HG02571 (cell line): ENCODE results near the gene ARIH2.

Experiments used
- ATAC-seq: cut with Tn5 transposase; IDR thresholded peaks from one replicate; pipeline ENCODE4 v1.9.1; 2021; ENCODE audit warnings: mild to moderate bottlenecking, moderate library complexity; ENCODE audit not compliant: unreplicated experiment

The ARIH2 gene

DNA sequence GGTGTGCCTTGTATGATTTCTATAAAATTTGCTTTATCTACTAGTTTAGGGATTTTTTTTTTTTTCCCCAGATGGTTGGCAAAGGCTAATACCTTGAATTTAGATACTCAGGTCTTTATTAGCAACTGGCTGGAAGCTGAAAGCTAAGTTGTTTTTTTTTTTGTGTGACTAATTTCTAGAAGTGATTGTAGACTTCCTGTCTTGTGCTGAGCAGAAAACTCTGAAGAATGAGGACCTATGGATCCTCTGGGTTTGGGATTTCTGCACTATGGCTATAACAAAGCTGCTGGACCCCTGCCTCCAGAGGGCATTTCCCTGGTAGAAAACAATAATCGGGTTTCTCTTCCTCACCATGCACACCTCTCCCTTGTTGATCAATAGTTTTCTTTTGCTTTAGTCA lies 10.0 kb downstream of the ARIH2 start:
- ATAC-seq: no peak

DNA sequence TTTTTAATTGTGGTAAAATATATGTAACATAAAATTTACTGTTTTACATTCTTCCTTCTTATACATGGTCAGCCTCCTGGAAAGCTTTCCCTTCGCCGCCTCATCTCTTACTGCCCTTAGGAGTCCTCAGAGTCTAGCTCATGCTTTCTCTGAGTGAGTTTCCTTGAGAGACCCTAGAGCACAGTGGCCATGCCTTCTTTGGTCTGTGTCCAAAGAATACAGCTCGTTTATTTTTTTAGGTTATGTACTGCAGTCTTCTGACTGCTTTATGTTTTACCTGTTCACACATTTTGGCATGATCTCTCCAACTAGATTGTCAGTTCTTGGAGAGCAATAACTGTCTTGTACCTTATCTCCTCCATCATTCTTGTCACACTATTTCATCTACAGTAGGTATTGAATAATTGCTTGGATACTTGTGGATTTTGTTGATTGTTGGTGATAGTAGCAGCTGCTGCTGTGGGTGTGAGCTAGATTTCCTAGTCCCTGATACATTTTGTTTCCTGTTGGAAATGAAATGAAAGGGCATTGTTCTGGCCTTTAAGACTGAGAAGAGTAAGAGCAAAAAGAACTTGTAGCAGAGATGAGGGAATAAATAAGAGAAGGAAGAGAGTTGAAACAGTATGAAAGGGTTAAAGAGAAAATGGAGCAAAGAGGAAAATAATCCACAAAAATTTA lies 10.9 kb downstream of the ARIH2 start:
- no peak for ATAC-seq

- ATAC-seq: no peak
Measured at GRCh38 chr3:48930590-48930989, 11.9 kb downstream of the ARIH2 start.

DNA sequence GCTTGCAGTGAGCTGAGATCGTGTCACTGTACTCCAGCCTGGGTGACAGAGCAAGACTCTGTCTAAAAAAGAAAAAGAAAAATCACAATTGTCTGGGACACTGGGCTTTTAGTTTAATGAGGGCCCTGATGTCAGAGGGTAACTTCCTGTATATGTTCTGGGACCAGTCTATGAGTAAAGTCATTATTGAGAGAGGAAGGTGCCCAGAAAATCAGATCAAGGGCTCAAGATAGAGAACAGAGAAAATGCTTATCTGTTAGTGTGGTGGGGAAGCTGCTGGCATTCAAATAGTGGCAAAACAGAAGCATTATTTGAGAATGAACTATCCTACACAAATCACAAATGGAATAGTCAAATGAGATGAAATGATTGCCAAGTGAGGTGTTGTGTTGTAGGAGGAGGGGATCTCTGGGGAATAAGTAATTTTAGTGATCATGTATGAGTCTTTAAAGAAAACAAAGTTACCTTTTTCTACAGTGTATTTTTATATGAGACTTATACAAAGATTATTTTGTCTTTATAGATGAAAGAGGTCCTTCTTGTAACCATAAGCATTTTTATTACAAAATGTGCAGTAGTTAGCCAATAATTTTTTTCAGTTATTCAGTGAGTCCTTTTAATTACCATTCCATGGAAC lies 13.4 kb downstream of the ARIH2 start:
- no peak for ATAC-seq

- no peak for ATAC-seq
Measured at GRCh38 chr3:48934333-48934991, 15.8 kb downstream of the ARIH2 start.

- ATAC-seq: no peak
Measured at GRCh38 chr3:48935530-48935929, 16.9 kb downstream of the ARIH2 start.

- no peak for ATAC-seq
Measured at GRCh38 chr3:48938156-48938555, 19.5 kb downstream of the ARIH2 start.

- no peak for ATAC-seq
Measured at GRCh38 chr3:48938689-48939088, 20.0 kb downstream of the ARIH2 start.

DNA sequence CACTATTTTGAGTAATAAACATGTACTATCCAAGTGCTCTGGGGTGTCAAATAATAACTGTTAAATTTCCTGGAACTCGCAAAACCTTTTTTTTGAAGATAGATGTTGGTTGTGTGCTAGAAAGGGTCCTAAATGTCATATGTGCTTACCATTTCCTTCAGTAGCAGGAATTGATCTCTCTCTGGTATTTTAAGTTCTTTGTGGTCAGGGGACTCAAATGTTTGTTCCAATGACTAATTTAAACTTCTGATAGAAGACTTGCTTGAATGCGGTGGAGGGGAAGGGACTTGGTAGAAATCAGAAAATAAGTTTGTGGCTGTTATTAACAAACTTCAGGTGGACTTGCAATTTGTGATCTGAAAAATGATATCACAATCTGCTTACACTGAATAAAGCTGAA lies 26.8 kb downstream of the ARIH2 start:
- no peak for ATAC-seq

DNA sequence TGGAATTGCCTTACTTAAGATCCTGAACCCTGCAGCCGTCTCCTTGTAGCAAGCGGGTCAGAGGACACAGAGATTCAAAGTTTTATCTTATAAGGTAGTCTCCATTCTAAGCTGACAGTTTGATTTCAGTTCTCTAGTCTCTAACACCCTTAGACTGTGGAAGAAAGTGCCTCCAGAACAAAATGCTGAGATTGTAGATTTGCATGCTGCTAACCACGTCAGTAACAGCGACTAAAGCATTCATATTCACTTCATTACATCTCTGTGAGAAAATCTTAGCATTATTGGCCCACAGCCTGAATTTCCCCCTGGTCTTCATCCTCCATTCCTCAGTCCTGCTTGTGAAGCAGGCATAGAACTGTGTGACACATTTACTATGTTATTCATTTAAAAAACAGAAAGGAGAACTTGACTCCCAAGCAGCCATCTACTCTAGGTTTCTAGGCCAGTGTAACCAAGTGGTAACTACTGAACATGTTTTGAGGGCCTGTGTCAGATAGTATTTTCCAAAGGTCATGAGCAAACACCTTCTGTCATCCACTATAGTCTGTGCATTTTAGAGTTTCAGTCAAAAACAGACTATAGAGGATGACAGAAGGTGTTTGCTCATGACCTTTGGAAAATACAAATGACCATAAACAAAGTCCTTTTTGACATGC lies 27.4 kb downstream of the ARIH2 start:
- ATAC-seq: no peak

GRCh38 chr3:48949376-48949717 lies 30.7 kb downstream of the ARIH2 start:
- ATAC-seq: no peak

- ATAC-seq: no peak
Measured at GRCh38 chr3:48950051-48950450, 31.4 kb downstream of the ARIH2 start.

DNA sequence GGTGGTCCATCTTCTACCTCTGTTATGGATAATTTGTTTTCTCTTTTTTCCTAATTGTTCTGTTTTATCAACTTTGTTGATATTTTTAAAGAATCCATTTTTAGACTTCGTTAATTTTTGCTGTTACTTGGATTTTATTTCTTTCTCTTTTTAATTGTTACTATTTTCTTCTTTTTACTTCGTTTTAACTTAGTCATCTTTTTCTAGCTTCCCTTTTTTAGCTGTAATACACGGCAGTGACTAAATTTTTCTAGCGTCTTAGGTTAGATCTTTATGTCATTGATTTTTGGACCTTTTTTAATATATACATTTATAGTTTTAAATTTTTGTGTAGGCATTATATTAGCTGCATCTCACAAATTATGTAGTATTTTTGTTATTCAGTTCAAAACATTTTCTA lies 33.1 kb downstream of the ARIH2 start:
- no peak for ATAC-seq

- ATAC-seq: no peak
Measured at GRCh38 chr3:48952510-48953118, 34.0 kb downstream of the ARIH2 start.

GRCh38 chr3:48957006-48957705 lies 38.5 kb downstream of the ARIH2 start:
- no peak for ATAC-seq

DNA sequence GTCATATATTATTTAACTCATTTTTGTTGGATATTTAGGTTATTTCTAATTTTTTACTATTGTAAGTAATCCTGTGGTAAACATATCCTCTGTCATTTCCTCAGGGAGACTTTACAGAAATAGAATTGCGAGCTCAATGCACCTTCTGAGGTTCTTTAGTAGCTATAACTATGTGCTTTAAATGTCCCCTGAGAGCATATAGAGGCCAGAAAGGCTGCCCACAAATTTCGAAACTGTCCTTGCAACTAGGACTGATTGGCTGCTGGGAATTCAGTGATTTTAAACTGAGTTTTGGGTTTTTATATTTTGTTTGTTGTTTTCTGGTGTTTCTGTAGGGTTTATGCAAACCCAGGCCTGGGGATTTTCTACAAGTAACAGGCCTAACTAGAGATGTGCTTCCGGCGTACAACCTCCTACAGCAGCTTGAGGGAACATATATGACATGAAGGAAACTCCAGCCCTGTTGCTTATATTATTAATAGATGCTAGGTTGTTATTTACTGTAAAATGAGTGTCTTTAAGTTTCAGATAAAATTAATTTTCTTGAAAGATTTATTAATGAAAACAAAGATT lies 42.3 kb downstream of the ARIH2 start:
- ATAC-seq: no peak

- no peak for ATAC-seq
Measured at GRCh38 chr3:48962340-48962739, 43.7 kb downstream of the ARIH2 start.

GRCh38 chr3:48962939-48963338 lies 44.3 kb downstream of the ARIH2 start:
- ATAC-seq: no peak

DNA sequence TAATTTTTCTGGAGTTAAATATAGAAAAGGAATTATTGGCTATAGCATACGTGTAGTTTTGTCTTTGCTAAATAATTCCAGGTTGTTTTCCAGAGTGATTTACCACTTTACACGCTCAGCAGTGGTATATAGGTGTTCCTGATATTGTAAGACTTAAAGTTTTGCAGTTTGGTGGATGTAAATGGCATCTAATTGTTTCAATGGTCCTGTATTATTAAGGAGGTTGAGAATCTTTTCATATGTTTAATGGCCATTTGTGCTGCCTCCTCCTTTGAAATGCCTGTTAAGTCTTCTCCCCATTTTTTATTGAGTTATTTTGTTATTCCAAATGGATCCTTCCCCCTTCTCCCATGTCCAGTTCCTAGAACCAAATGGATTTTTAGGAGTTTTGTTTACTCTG lies 44.9 kb downstream of the ARIH2 start:
- no peak for ATAC-seq

- no peak for ATAC-seq
Measured at GRCh38 chr3:48966367-48966766, 47.7 kb downstream of the ARIH2 start.
